CD4-positive, alpha-beta T cell treated with Interleukin-1 beta for 1 hour (primary cell): ENCODE data around the gene MYO15A.
"Not testable (repeated sequence)": the region's sequence is repeated elsewhere in the genome, so short reads cannot be mapped to it uniquely, and the experiment has no call there.

ENCODE experiments used
- DNase-seq, 2 donors: peaks; one replicate each; pipeline ENCODE4 v3.0.0-alpha.2; 2020 to 2022

The MYO15A gene

GRCh38 chr17:18186627-18186982 is 78.0 kb downstream of the MYO15A start:
- DNase-seq = no peak

DNA sequence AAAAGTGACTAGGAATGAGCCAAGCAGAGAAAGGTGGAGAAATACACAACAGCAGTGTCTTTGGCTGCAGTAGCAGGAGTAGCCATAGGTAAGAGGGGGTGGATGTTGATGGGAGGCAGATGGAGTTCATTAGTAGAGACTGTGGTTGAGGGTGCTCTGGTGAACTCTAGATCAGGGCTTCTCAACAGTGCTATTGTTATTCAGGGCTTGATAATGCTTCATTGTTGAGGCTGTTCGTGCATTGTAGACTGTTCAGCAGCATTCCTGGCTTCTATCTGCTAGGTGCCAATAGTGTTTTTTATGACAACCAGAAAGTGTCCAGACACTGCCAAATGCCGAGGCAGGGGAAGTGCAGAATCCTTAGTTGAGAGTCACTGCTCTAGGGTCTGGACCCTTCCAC is 78.7 kb downstream of the MYO15A start:
- DNase-seq = no peak

DNA sequence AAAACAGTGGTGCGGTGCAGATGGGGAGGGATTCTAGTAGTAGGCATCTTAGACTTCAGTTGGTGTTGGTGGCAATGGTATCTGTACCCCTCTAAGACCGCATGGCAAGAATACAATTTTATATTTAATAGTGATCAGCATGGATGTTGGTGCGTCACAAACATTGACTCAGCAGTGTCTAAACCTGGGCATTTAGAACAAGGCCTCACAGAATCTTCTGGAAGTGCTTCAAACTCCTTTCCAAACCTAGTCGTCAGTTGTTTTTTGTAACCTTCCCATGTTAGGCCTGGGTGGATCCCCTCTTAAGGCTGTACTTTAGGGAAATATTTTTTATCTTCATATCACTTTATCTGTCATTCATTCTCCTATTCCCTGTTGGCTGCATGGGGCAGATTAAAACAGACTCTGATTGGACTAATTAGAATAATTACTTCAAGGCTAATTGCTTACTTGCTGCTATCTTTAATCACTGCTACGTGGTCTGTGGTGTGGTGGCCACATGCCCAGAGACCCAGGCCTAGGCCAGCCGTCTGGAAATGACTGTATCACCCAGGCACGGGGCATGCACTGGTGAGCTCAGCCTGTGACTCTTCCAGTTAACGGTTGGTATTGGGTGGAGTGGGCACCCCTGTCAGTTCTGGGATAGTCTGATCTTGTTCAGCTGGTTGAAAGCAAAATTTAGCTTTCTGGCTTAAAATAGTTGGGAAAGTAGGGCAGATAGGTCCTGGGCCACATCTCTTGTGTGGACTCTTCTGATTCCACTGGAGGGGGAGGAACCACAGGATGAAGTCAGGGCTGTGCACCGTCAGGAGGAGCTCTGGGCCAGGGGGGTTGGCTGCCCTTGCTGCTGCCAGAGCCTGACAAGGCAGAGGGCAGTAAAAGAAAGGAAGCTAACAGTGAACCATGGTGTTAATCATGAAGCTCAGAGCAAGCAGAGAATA is 79.5 kb downstream of the MYO15A start:
- DNase-seq = peak in 1 of 2 donors; percentile 5

DNA sequence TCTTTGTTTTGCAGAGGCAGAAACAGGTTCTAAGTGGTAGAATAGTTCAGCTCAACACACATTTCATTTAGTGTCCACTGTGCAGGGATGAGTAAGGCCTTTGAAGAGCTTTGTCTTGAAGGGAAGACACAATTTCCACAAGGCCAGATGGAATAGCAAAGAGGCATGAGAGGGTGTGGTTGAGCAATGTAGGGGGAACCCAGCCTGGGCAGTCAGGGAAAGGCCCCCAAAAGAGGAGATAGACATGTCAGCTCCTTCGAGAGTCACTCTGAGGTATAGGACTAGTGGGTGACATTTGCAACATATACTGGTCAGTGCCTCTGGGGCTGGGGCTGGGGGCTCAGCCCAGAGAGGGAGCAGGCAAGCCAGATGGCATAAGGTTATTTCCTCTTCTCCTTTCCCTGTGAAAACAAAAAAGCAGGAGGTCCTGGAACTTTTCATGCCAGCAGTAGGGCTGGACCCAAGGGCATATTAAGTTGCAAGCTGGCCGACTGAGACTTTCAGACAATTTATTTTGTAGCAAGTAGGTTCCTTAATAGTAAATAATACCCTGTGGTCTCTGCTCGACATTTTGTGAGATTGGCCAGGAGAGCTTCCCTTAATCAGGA is 82.2 kb downstream of the MYO15A start:
- DNase-seq = no peak

GRCh38 chr17:18191236-18191667 is 82.7 kb downstream of the MYO15A start:
- DNase-seq = no peak

DNA sequence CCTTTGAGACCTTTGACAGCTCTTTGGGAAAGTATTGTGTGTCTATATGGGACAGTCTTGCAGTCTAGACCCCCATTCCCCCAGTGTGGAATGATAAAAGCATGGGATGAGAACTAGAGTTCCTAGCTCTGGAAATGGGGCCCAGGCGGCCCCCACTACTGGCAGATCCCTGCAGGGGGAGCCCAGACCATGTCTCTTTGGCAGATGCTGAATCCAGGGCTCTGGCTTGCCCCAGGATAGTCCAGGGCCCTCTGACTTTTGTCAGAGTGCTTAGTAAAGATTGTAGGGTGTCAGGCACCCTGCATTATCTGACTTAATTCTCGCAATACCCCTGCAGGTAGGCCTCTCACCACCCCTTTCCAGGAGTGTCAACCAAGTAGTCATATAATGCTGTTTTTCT is 83.4 kb downstream of the MYO15A start:
- no peak for DNase-seq

DNA sequence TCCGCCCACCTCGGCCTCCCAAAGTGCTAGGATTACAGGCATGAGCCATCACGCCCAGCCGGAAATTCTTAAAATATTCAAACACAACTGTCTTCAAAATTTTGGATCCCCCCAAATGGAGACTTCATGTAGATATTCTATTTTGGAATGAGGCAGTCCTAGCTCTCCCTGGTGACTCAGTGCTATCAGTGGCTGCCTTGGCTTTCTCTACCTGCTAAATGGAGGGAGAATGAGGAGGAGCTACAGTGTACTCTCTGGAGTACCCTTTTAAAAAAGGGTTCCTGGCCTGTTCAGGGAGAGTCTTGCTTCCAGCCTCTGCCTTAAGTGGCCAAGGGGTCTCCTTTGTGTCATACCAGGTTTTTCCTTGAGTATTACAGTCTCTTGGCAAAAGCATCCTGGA is 85.8 kb downstream of the MYO15A start:
- DNase-seq = no peak

DNA sequence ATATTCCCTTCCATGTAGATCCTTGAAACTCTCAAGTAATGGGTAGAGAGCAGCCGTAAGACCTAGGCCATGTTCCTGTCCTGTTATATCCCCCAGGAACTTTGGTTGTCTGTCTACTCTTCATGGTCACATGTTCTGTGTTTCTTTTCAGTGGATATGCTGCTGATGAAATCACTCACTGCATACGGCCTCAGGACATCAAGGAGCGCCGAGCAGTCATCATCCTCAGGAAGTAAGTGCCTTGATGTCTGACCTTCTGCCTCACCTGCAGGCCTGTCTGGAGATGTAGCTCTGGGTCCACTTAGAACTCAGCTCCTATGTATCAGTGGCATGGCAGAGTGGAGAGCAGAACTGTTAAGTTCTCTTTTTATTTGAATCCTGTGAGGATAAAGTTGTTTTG is 86.2 kb downstream of the MYO15A start:
- no peak for DNase-seq

DNA sequence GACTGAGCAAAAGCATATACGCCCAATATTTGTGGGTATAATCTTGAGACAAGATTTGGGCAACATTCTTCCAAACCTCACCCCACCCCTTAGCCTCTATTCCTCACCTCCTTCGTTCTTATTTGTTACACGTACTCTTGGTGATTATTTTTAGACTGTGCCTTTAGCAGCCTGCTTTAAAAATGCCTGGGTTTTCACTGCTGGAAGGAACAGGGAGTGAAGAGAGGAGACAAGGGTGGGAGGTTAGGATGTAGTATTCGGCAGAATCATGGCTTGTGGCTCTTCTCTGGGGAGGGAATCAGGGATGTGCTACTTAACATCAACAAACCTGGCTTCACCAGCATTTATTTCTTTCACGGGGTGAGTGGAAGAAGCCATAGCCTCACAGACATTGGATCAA is 86.7 kb downstream of the MYO15A start:
- no peak for DNase-seq

- DNase-seq = no peak
Observed at GRCh38 chr17:18197535-18198194, 89.1 kb downstream of the MYO15A start.

DNA sequence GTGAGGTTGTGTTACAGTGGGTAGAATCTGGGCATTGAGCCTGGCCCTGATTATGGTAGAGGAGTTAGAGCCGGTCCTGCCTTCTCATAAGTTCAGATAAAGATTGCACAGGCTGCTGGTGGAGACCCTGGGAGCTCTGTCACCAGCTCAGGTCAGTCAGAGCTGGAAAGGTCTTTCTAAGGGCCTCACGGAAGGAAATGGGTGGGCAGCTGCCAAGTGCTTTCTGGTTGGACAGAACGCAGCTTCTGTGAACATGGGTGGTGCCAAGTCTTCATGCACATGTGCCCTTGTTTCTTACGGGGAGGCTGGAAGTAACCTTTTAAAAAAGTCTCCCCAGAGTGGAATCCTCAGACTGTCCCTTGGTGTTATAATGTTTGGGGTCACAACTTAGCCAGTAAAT is 90.0 kb downstream of the MYO15A start:
- no peak for DNase-seq

DNA sequence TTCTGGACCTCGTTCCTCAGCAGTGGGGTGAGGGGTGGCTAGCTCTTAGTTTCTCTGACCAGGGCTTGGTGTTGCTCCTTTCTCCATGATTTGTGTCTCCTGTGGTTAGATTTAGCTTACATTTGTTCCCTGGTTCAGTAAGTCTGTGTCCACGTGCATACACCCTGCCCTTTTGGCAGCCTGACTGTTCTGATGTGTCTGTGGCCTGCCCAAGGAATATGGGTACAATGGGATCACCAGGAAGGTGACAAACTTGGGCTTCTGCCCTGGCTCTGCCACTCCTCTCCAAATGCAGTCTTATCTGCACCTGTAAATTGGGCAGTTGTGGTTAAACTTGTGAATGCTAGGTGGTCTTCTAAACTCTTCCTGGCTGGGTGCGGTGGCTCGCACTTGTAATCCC is 92.6 kb downstream of the MYO15A start:
- DNase-seq = no peak

DNA sequence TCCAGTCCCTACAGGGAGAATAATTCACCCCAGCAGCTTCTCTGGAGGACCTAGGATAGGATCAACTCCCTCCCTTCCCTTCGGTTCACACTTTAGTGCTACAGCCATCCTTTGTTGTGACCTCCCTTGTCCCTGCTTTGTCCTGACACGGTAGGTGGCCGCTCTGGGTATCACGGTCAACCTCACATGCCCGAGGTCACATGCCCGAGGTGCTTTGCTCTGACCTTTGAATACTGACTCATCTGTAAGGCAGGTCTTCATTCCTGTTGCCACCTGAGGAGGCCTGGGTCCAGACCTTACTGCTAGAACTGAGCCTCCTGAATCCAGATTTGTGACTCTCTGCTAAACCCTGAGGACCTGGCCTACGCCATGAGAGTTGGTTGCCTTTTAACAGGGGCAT is 94.8 kb downstream of the MYO15A start:
- DNase-seq = no peak

DNA sequence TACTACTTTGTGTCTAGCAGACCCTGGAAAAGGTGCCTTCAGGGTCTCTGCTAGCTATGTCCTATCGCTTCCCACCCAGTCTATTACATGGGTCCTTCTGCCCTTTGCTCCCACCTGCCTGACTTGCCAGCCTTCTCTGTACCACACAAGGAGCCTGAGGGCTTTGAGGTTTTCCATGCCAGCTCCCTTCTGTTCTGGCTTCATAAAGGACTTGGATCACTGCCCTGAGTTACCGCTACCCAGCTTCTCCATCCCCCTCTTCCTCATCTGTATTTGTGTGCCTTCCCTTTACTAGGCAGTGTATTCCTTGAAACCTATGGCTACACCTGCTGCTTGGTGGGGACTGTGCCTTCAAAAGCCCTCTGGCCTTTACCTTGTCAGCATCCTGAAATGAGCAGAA is 97.3 kb downstream of the MYO15A start:
- DNase-seq = no peak

DNA sequence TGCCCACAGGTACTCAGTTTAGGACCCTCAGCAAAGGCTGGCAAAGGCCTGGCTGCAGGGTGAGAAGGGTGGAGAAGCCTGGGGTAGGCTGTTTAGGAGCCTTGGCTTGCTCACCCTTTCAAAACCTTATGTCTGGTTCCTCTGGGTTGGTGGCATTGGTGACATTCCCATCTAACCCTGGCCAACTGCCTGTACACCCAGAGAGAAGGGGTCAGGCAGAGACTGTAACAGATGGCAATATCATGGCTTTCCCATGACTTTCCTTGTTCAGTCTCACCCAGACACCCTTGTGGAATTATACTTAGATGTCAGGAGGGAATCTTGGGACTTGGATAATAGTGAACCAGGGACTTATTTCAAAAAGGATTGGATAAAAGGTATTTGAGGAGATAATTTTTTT is 98.4 kb downstream of the MYO15A start:
- DNase-seq = no peak

DNA sequence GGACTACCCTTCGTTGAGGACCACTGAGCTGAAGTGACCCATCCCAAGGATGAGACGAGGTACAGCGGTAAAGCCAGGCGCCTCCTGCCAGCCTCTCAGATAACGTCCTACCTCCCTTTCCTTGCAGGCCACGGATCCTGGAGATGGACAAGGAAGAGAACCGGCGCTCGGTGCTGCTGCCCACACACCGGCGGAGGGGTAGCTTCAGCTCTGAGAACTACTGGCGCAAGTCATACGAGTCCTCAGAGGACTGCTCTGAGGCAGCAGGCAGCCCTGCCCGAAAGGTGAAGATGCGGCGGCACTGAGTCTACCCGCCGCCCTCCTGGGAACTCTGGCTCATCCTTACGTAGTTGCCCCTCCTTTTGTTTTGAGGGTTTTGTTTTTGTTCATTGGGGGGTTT is 99.5 kb downstream of the MYO15A start:
- no peak for DNase-seq

- no peak for DNase-seq
Observed at GRCh38 chr17:18213666-18214270, 105.2 kb downstream of the MYO15A start.

GRCh38 chr17:18216906-18217305 is 108.3 kb downstream of the MYO15A start:
- not testable (repeated sequence) for DNase-seq

DNA sequence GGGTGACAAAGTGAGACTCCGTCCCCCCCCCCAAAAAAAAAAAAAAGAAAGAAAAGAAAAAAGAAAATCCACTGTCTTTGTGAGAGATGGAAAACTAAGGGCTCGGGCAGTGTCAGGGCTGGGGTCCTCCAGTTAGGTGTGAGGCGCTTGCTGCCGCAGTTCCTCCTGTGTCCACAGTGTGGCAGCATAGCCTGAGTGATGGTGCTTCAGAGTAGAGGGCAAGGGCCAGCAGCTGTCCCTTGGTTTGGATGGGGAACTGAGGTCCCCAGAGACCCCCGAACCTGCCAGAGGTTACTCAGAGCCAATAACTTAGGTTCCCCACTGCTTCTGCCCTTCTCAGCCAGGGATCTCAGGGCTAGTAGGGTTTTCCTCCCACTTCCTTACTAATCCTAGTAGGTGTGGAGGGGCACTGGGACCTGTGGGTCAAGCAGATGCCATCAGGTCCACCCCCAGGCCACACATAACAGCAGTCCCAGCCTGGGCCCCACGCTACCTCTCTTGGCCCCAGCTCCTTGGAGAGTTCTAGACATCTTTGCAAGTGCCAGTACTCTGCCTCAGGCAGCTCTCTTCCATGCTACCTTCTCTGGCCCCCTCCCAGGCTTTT is 109.0 kb downstream of the MYO15A start:
- DNase-seq = peak; percentile 73 to 76

GRCh38 chr17:18218756-18219415 is 110.3 kb downstream of the MYO15A start:
- no peak for DNase-seq

DNA sequence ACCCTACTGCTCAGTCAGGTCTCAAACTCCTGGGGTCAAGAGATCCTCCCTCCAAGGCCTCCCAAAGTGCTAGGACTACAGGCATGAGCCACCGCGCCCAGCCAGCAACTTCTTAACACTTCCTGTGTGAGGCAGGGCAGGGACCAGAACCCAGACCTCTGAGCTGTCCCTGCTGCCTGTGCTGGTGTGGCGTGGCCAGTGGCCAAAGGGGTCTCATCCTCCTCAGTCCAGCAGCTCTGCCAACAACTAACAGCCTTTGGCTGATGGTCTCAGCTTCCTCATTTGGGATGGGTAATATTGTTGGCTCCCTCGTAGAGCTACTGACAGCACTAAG is 115.5 kb downstream of the MYO15A start:
- DNase-seq = no peak

DNA sequence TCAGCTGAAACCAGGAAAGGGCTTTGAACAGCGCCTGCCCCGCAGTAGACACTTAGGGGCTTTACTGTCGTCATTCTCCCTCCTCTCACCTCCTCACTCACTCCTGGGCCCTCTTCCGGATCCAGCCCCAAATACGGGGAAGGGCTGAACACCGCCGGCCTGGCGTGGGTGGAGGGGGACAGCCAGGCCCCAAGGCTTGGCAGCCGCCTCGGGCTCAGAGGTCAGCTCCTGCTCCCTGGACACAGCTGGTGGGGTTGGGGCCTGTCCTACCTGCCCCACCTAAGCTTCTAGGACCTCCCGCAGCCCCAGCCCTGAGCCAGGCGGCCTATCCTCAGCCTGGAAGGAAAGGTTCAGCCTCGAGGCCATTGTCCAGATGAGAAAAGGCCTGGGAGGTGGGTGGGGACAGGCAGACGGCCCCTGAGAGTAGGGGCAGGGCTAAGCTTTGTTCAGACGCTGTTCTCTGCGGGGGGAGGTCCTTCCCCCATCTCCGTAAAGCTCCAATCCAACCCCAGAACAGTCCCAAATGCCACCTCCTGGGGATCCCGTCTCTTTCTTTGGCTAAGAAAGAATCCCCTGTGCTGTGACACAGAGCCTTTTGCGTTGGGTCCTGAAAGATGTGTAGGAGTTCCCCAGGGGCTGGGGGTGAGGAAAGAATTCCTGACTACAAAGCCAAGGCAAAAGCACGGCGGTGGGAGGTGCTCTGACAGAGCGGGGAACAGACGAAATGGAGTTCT is 116.0 kb downstream of the MYO15A start:
- no peak for DNase-seq
